Ovary (tissue), 3 donors: ENCODE data around the gene TADA2B.
A peak's percentile ranks its signal among the peaks of the same experiment; 100 is the strongest.

Source experiments
- CTCF ChIP-seq, 3 donors: fragments of 450-650 bp in 2 of 3; fragments of 200-600 bp in 1 of 3; IDR thresholded peaks; one replicate each; pipeline versions ENCODE4 v1.5.1 to v1.8.0; 2016 to 2022; ENCODE audit warnings: antibody characterized with exemption in 3 of 3, mild to moderate bottlenecking in 1 of 3
- EP300 ChIP-seq: sonication (generic); formaldehyde crosslinking; IDR thresholded peaks from one replicate; pipeline ENCODE4 v1.6.1; 2017; ENCODE audit warnings: antibody characterized with exemption
- POLR2A ChIP-seq: fragments of 450-650 bp; IDR thresholded peaks from one replicate; pipeline ENCODE4 v1.6.1; 2017; ENCODE audit warnings: antibody characterized with exemption, mild to moderate bottlenecking, moderate library complexity
- donor health status: DM: no; HTN: no; CAD: no.

- TF ChIP-seq CTCF (IDR thresholded peaks at IDR 0.05) (peak; percentile 93 to 98 (median 96)), EP300 (no peak), POLR2A (peak; percentile 15)
Observed at GRCh38 chr4:7070729-7071511, 27.7 kb downstream of the TADA2B start.
